Activated T-helper 1 cell treated with anti-CD3 and anti-CD28 coated beads, Interleukin-2, amount 50 U/mL, for 16 hours (primary cell): ENCODE results near the gene RAET1L.
"Not testable (repeated sequence)": the region's sequence is repeated elsewhere in the genome, so short reads cannot be mapped to it uniquely, and the experiment has no call there.

Source experiments
- DNase-seq, 2 donors: peaks; one replicate each; pipeline ENCODE4 v3.0.0-alpha.2; 2020; ENCODE audit warnings: low read depth in 1 of 2, low spot score in 1 of 2

Gene RAET1L, protein sequence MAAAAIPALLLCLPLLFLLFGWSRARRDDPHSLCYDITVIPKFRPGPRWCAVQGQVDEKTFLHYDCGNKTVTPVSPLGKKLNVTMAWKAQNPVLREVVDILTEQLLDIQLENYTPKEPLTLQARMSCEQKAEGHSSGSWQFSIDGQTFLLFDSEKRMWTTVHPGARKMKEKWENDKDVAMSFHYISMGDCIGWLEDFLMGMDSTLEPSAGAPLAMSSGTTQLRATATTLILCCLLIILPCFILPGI

DNA sequence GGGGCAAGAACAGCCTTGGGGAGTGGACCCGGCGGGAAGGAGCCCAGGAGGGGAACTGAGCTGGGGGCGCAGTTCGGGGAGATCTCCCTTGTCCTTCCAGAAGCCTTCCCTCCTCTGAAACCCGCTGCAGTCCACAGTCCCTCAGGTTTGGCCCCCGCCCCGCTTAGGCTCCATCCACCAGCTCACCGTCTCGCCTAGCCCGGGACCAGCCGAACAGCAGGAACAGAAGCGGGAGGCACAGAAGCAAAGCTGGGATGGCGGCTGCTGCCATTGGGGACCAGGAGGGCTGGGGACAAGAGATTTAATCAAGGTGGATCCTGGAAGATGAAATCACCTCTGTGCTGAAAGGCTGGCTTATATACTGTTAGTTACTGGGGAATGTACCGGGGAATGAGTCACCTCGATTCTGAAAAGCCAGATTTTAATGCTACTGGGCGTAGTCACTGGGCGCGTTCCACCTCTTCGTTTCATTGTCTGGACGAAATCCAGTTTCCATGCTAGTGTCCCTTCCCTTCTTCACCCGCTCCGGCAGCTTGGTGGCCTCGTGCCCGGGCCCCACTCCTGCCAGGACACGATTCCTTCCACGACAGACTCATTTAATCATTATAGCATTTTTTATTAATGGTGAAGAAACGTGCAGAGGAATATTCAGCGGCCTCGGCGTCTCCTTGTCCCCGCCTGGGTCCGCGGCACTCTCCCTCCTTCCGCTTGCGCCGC is at the start of gene RAET1L:
RAET1L (minus strand) TSS at position 332 of the 717 bp plus-strand sequence; CDS start at position 271, 61 bp downstream.
- DNase-seq: no peak

DNA sequence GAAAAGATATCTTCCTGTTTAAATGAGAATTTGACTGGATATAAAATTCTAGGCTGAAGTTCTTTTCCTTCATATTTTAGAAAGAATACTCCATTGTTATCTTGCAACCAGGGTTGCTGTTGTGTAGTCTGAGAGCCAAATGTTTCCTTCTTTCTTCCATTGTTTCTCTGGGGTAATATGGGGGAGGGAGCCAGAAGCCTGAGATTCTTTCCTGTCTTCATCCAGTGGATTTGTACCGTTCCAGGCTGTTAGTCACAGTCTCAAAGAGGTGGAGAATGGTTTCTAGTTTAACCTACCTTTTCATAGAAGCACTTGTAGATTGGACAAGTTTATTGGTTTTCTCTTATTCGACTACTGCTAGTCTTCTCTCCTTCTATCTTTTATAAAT is 49.7 kb upstream of the RAET1L start:
- no peak for DNase-seq

DNA sequence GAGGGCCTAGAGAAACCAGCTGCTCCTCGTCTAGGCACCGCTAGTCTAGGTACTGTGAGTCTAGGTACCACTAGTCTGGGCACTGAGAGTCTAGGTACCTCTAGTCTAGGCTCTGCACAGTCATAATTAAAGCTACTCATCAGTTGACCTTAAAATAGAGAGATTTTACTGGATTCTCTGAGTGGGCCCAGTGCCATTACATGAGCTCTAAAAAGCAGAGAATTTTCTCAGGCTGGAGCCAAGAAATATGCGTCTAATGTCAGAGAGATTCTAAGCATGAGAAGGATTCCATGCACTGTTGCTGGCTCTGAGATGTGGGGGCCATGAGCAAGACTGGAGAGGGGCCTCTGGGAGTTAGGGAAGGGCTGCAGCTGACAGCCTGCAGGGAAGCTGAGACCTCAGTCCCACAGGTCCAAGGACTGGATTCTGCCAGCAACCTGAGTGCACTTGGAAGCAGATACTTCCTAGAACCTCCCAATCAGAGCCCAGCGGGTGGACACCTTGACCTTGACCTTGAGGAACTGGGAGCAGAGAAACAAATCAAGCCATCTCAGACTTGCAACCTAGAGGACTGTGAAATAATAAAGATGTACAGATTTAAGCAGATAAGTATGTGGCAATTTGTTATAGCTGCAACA is 49.2 kb upstream of the RAET1L start:
- DNase-seq: not testable (repeated sequence)

DNA sequence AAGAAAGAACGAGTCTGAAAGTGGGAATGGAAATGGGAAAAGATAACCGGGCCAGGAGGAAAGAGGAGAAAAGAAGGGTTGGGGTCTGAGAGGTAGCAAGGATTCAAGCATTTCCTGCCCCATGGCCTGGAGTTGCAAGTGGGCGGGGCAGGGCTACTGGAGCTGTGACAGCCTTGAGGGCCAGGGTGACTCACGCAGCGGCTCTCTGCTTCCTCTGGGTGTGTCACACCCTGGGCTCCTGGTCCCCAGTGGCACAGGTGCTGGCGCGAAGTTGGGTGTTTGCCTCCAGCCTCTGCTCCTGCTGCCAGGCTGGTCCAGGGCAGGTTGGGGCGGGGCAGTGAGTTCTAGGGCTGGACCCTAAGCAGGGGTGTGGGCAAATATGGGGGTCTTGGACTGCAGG is 46.9 kb upstream of the RAET1L start:
- DNase-seq: no peak

DNA sequence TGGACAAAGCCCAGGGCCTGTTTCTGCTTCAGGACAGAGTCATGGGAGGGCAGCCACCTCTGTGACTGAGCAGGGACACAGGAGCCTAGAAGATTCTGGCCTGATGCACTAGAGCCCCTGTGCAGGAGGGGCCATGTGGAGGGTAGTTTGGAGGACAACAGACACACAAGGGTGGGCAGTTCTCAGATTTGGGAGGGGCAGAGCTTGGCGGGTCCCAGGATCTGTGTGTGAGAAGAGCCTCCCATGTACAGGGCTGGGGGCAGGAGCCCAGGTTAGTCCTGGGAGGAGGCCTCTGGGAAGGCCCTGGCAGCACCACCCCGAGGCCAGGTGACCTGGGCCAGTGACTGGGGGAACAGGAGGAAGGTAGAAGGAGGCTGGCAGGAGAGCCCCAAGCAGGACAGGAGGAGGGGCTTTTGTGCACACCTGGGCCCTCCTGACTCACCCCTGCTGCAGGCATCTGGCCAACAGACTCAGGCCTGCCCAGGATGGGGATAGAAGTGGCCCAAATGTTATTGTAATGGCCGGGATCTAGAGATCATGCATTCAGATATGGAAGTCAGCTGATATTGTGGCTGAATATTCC is 45.0 kb upstream of the RAET1L start:
- no peak for DNase-seq

DNA sequence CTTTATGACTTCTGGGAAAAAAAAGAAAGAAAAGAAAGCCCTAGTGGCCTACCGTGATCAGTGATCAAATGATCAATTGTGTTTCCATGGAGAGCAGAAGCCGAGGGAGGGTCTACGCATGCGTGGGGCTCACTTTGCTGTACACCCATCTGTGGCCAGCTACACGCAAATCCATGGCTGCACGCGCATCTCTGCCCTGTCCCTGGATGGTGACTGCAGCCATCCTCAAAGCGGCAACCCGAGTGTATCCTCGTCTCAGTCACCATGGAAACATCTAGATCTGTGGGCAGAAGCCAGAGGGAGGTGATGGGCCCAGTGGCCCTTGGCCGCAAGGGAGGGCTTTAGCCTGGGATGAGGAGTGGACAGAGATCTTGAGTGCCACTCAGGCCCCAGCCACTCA is 44.4 kb upstream of the RAET1L start:
- DNase-seq: no peak

DNA sequence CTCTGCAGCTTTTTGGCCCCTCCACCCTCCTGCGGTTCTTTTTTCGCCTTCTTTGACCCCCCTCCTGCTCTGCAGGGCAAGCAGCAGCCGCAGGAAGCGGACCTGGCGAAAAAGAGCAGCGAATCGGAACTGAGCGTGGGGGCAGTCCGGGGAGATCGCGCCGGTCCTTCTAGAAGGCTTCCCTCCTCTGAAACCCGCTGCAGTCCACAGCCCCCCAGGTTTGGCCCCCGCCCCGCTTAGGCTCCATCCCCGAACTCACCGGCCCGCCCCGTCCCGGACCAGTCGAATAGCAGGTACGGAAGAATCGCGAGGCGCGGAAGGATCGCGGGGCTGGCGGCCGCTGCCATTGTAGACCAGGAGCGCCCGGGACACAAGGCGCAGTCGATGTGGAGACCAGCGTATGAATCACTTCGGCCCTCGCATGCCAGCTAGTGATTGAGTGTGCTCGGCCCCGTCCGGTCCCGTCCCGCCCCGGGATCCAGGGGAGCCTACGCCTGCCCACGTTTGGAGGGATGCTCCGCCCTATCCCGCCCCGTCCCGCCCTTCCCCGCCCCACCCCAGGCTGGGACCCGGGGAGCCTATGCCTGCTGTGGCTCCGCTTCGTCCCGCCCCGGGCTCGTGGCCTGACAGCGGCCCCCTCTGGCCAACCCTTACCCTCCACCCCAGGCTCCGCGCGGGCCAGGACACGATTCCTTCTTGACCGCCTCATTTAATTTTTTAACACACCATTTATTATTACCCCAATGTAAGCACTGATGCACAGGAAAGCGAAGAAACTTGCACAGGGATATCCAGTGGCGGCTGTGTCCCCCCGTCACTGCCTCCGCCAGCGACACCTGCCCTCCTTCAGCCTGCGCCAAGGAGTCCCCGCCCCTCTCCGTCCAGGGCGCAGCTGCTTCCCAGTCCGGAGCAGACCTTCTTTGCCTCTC is 43.7 kb upstream of the RAET1L start, which contains the start of gene ULBP3:
ULBP3 (minus strand) TSS at position 402 of the 929 bp plus-strand sequence; CDS start at position 347, 55 bp downstream.
- DNase-seq: peak; percentile 32 to 53

DNA sequence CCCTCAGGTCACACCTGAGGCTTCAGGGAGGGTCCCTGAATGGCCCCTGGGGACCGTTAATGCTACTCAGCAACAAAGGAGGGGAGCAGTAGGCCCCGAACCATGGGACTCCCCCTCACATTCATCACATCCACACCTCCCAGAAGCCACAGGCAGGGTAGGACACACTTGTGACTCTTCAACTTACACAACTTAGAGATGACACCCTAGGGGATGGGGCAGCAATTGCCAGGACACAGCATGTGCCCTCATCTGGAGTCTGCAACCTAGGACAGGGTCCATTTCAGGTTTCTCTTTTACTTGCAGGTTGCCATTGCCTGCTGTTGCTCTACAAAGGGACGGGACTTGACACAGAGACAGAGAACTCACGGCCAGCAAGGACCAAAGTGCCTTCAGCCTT is 42.8 kb upstream of the RAET1L start:
- no peak for DNase-seq

DNA sequence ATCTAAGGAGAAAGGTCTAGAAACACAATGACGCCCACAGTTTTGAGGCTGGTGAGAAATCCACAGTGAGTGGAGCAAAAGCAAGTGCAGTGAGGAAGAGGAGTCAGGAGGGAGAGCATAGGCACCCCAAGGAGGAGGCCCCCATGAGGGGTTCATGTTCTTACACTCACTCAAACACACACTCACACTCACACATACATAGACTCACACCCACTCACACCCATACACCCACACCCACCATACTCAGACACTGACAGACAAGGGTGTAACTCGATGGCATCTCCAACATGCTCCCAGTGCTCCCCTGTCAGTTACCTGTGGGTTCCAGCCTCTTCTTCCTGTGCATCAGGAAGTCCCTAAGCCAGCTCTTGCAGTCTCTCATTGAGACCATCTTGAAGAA is 39.8 kb upstream of the RAET1L start:
- DNase-seq: no peak

DNA sequence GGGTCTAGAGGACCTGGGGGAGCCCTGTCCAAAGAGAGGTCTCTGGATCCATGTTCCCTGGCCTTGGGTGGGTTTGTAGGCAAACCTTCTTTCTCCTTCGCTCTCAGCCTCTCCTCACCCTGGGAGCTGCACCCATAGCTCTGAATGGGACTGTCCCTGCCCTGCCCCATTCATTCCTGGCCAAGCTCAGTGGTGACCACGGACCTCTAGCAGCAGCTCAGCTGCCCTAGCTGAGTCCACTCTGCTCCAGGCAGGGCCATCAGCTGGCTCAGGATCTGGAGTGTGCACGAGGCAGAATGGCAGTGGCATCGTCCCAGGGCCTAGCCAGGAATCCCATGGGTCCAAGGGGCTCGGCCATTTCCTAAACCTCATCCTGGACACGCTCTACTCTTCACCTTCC is 38.3 kb upstream of the RAET1L start:
- DNase-seq: no peak

DNA sequence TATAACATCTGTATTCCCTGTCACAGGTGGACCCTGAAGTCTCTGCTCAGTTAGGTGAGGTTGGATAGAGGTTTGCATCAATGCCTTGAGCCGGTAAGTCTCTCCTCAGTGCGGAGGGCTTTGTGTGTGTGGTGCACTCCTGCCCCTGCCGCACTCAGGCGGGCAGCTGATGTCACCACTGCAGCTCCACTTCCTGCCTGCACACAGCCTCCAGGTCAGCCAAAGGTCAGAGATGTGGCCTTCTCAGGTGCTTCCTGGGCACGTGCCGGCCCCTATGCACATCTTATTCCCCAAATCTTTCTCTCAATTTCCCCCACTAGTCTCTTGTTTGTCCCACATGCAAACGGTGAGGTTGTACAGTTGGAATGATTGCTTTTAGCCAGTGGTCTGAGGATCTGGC is 34.6 kb upstream of the RAET1L start:
- not testable (repeated sequence) for DNase-seq

DNA sequence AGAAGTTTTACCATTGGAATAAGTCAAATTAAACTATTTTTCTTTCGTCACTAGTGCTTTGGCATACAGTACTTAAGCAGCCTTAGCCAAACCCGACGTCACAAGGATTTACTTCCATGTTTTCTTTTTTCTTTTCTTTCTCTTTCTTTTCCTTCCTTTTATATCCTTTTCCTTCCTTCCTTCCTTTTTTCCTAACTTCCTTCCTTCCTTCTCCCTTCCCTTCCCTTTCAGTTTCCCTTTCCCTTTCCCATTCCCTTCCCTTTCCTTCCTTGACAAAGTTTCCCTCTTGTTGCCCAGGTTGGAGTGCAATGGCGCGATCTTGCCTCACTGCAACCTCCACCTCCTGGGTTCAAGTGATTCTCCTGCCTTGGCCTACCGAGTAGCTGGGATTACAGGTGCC is 33.7 kb upstream of the RAET1L start:
- DNase-seq: no peak

DNA sequence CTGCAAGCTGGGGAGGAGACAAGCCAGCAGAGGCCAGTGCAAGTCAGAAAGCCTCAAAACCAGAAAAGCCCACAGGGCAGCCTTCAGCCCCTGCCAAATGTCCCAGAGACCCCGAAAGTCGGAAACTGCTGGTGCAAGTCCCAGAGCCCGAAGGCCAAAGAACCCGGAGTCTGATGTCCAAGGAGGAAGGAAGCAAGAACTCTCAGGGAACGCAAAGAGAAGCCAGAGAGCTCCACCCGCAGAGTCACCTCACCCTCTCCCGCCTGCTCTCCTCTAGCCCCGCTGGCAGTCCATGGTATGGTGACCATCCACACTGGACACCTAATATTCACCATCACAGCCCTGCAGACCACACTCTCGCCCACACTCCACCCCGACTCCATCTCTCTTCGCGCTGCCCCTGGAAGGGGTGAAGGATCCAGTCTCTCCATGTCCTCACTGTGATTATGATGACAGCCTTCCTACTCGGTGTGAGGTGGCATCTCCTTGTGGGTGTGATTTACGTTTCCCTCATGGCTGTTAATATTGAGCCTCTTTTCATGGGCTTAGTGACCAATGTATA is 33.0 kb upstream of the RAET1L start:
- DNase-seq: no peak

DNA sequence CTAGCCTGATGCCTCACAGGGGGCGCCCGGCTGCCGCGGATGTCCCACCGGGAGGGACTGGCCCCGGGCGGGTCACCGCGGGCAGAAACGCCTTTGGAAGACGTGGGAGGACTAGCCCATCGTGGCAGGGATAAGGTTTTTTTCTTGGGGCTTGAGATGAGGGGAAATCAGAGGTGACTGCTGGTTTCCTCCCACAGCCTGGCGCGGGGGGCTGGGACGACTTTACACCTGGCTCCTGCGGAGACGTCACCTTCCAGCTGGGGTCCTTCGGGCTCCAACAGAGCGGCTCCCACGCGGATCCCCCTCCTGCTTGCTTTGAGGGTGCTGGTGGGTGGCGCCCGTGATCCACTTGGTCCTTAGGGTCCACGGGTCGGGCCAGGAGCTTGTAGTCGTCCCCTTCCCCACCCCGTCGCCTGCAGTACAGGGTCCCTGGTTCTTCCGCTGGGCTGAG is 32.2 kb upstream of the RAET1L start:
- DNase-seq: no peak

DNA sequence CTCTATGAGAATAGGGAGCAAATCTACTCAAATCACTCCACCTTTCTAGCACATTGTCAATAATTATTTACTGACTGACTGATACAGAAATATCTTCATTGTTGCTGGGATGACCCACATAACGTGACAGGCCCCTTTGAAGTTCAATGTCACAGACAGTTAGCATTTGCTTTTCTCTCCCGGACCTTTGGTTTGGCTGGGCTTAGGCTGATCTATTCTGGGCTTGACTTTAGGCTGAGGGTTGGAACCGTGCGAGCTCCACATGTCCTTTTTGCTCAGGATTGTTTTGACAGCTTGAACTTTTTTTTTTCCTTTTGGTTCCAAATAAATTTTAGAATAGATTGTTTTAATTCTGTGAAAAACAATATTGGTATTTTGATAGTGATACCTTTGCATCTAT is 31.6 kb upstream of the RAET1L start:
- DNase-seq: no peak

DNA sequence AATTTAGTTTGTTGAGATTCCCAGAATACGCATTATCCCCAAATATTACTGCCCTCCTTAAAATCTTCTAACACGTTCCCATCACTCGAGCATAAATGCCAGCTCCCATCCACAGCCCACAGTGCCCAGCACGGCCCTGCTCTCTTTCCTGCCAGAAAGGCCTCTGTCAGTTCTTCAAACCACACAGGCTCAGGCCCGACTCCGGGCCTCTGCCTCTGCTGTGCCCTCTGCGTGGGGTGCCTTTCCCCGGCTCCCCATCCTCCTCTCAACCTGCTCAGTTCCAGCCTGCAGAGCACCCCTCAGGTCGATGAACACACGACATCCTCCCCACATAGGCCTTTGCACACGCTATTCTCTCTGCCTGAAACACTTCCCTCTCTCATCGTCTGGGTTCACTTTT is 30.8 kb upstream of the RAET1L start:
- no peak for DNase-seq

DNA sequence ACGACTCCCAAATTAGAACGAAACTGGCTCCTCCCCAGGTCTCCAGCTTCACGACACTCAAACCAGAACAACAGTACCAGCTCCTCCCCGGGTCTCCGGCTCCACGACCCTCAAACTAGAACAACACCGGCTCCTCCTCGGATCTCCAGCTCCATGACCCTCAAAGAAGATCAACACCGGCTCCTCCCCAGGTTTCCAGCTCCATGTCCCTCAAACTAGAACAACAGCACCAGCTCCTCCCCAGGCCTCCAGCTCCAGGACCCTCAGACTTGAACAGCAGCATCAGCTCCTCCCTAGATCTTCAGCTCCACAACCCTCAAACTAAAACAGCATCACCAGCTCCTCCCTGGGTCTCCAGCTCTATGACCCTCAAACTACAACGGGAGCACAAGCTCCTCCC is 29.8 kb upstream of the RAET1L start:
- no peak for DNase-seq

DNA sequence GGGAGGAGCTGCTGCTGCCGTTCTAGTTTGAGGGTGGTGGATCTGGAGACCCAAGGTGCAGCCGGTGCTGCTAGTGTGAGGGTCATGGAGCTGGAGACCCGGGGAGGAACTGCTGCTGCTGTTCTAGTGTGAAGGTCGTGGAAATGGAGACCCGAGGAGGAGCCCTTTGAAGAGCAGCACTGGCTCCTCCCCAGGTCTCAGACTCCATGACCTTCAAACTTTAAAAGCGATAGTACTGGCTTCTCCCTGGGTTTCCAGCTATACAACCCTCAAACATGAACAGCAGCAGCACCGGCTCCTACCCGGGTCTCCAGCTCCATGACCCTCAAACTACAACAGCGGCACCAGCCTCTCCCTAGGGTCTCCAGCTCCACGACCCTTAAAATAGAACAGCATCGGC is 28.1 kb upstream of the RAET1L start:
- DNase-seq: no peak

DNA sequence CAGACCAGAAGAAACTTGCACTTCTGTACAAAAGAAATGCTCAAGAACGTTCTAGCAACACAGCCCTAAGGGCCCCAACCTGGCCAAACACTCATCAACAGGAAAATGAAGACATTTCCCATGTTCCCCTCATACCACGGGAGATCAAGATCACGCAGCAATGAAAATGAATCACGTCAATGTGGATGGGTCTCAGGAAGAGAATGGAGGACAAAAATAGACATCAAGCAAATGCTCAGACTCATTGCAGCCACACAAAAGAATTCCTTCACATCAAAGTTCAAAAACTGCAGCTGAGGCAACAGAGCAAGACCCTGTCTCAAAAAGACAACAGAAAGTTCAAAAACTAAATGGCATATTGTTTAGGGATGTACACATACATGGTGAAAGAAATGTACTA is 25.5 kb upstream of the RAET1L start:
- DNase-seq: no peak

DNA sequence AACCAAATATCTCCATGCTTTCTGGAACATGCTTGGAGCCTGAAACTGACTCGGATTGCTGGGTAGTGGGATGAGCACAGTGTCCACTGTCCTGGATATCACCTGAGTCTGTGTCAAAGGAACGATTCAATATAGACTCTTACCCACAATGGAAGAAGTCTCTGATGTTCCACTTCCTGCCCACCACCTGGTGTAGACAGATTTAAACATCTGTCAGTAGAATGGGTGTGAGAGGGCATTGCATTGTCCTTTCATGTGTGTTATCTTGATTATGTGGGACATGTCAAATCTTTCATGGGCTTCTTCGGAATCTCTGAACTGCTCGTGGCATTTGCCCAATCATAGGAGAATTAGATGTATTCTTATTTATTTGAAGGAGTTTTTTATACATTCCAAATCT is 22.8 kb upstream of the RAET1L start:
- no peak for DNase-seq

DNA sequence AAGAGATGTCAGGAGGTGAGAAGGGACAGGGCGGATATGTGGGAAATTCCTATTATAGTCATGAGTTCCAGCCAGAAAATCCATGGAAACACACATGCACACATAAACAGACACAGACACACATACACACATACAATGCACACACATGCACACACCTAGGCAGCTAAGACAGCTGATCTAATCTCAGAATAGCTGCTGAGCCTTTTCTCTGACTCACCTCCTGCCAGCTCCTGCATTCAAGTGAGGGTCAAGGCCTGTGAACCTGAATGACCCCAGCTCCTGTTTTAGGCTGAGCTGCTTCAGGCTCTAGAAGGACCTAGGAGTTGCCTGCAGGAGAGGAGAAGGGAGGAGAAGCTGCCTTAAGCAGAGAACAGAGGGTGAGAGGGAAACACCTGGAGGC is 21.6 kb upstream of the RAET1L start:
- DNase-seq: no peak
